ENCODE data around the gene MGST2. TPM values are rescaled to one million over a fixed set of nuclear protein-coding genes. Genes with fewer than 3 reads are reported as not detected.

MGST2 gene
- total and polyA plus RNA-seq, 10 of the 15 experiments (the other 5 are each of a cell fraction or from before 2014, with no cell fraction given): 19.0 to 50.1 (median 30.6) TPM

- FAIRE-seq (no peak), DNase-seq (ENCODE audit: low read depth, low spot score) (no peak), ATAC-seq (no peak)
- in situ Hi-C loops (cut with MboI): no loop called here
- Histone ChIP-seq H3K27me3 (replicated peaks in 1 of 2; ENCODE audit: control insufficient read depth in 2 of 2, insufficient read depth in 2 of 2, low read length in 1 of 2) (no peaks in the 10 kb centered on the region), H3K4me3 (no peak overlapping the region), H3K9me3 (replicated peaks; ENCODE audit: control insufficient read depth, insufficient read depth, low read length) (no peaks in the 10 kb centered on the region; the same call in 2 of the 3 replicates), H4K20me1 (ENCODE audit: control insufficient read depth, insufficient read depth) (no peaks in the 10 kb centered on the region), H3K4me2 (ENCODE audit: control insufficient read depth, insufficient read depth) (no peak overlapping the region), H3K9ac (ENCODE audit: control insufficient read depth, insufficient read depth, low read length) (no peak overlapping the region), H2AFZ (ENCODE audit: control insufficient read depth, low read depth, low read length) (no peak overlapping the region), H3K27ac (ENCODE audit: control insufficient read depth, insufficient read depth) (no peak overlapping the region), H3K36me3 (ENCODE audit: control insufficient read depth in 2 of 2, insufficient read depth in 2 of 2, low read length in 1 of 2) (no peaks in the 10 kb centered on the region), H3K4me1 (ENCODE audit: control insufficient read depth, insufficient read depth, low read length) (no peaks in the 10 kb centered on the region), H3K79me2 (ENCODE audit: control insufficient read depth, insufficient read depth, low read length) (no peaks in the 10 kb centered on the region)
- BruUV-seq (replicated peaks): no TSS peak
- ChIA-PET SMC1A (ENCODE audit: uncharacterized antibody, unreplicated experiment) (interaction anchor here (1.2 kb wide), 2 partner anchors 14 to 27 kb away, joined by 3 read pairs; no protein-coding TSS in a partner anchor), RAD21 (ENCODE audit: unreplicated experiment) (no interaction called here), CTCF (no interaction called here), POLR2A (no interaction called here)
- TF ChIP-seq BHLHE40 (IDR thresholded peaks at IDR 0.05; ENCODE audit: borderline replicate concordance in 1 of 2, low read depth in 2 of 2, low read length in 1 of 2): no peak
- TF ChIP-seq ATF7 (IDR thresholded peaks at IDR 0.05; ENCODE audit: low read depth): no peak
- TF ChIP-seq CBX5 (IDR thresholded peaks at IDR 0.05; ENCODE audit: low read depth): no peak
- TF ChIP-seq RFX5 (IDR thresholded peaks at IDR 0.05; ENCODE audit: low read depth, low read length): no peak
- no peak for TF ChIP-seq KDM1A (IDR thresholded peaks at IDR 0.05; ENCODE audit: borderline replicate concordance)
- TF ChIP-seq EP300 (IDR thresholded peaks at IDR 0.05; ENCODE audit: borderline replicate concordance in 1 of 2, control insufficient read depth in 1 of 2, low read depth in 2 of 2, low read length in 2 of 2): no peak
- TF ChIP-seq SPI1 (IDR thresholded peaks at IDR 0.05; ENCODE audit: borderline replicate concordance, insufficient read depth, low read depth, low read length): no peak
- no peak for TF ChIP-seq MLLT1 (IDR thresholded peaks at IDR 0.05)
- no peak for TF ChIP-seq GABPA (IDR thresholded peaks at IDR 0.05; ENCODE audit: low read depth)
- no peak for TF ChIP-seq SUZ12 (IDR thresholded peaks at IDR 0.05; ENCODE audit: unreplicated experiment)
- TF ChIP-seq MAX (IDR thresholded peaks at IDR 0.05; ENCODE audit: low read depth, low read length): no peak
- no peak for TF ChIP-seq STAT1 (conservative IDR thresholded peaks at IDR 0.05)
- no peak for TF ChIP-seq GATAD2B (conservative IDR thresholded peaks at IDR 0.05; ENCODE audit: low read depth)
- no peak for TF ChIP-seq CHD1 (IDR thresholded peaks at IDR 0.05; ENCODE audit: low read depth, low read length)
- TF ChIP-seq YY1 (IDR thresholded peaks at IDR 0.05; ENCODE audit: low read depth, low read length): no peak
- intact Hi-C loops (cut with micrococcal nuclease; ENCODE audit: unreplicated experiment): no loop called here
- 75% methylated on average over 2 of the region's 2 CpGs for WGBS (ENCODE audit: insufficient coverage, insufficient replicate concordance, low lambda C conversion rate, missing lambda C conversion rate)
These were observed 47.3 kb downstream of the MGST2 start for GRCh38 chr4:139712882-139713281.
